Left cardiac atrium (tissue), 4 donors: ENCODE measurements around the gene ACP7. TPM values are rescaled to one million over a fixed set of nuclear protein-coding genes. Genes with fewer than 3 reads are reported as not detected.
"Not testable (repeated sequence)": the region's sequence is repeated elsewhere in the genome, so short reads cannot be mapped to it uniquely, and the experiment has no call there.

Source experiments
- ATAC-seq, 2 donors: fragments of 200-7000 bp; cut with Tn5 transposase; one replicate each; pipeline ENCODE4 v1.9.1; 2020; ENCODE audit warnings: mild to moderate bottlenecking in 2 of 2, moderate library complexity in 2 of 2
- DNase-seq: peaks from one replicate; pipeline ENCODE4 v3.0.0-alpha.2; 2020
- intact Hi-C, 2 donors: fragments of 100-400 bp; cut with DNase I; formaldehyde crosslinking; loops; one replicate each; pipeline versions ENCODE4 v1.14.1 to v1.15.1; 2022 to 2023
- total RNA-seq, 2 donors: library from RNA; stranded (reverse); fragmentation: NEBNext Ultra II Directional; extraction: Animal tissue kit (Norgen Biotek cat#: 25700); gene quantifications; one replicate each; pipeline ENCODE4 v1.2.1, GENCODE V29; 2021
- donor health status: DM: no; HTN: yes; CAD: no.
- donor health status: DM: no; HTN: yes; CAD: no; lungs with severe emphysema.
- donor health status: DM: yes; HTN: yes; CAD: no.
- donor health status: Dilated cardiomyopathy.

Gene ACP7
- total RNA-seq, 2 donors from 2014 or later, result not detected

DNA sequence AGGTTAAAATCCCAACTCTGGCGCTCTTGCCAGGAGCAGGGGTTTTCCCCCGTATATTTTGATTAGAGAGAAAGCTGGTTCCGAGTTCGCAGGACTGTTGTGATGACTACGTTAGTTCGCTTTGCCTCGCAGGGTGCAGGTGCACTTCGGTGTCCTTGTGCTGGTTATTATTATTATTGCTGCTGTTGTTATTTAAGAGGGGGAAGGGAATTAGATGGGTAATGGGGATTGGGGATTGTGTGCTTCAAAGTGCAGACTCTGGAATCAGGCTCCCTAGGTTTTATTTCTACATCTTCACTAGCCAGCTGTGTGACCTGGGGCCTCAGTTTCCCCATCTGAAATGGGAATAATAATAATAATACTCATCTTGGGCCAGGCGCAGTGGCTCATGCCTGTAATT is 15.2 kb downstream of the ACP7 start:
- intact Hi-C loops, result no loop called here
- ATAC-seq (no peak), DNase-seq (no peak)

- intact Hi-C loops, result no loop called here
- ATAC-seq, result no peak
- no peak for DNase-seq
Measured at GRCh38 chr19:39100500-39101166, 16.5 kb downstream of the ACP7 start.

DNA sequence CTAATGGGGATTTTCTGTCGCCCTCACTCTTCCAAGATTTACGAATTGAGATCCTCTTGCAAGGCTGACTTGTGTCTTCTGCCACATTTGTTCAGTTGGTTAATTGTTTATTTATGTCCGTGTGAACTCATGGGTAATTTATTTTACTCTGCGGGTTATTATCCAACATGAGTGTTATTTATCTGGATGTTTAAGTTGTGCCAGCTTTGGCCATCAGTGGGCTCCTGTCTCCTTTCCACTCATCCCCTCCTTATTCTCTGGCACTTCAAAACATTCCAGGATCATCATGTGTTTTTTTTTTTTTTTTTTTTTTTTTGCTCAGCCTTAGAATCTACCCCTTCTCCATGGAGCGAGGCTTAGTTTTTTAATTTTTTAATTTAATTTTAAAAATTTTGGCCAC is 19.0 kb downstream of the ACP7 start:
- no peak for DNase-seq
- no peak for ATAC-seq
- intact Hi-C loops, result no loop called here

GRCh38 chr19:39104186-39104596 is 20.0 kb downstream of the ACP7 start:
- no peak for DNase-seq
- intact Hi-C loops, result no loop called here
- no peak for ATAC-seq

DNA sequence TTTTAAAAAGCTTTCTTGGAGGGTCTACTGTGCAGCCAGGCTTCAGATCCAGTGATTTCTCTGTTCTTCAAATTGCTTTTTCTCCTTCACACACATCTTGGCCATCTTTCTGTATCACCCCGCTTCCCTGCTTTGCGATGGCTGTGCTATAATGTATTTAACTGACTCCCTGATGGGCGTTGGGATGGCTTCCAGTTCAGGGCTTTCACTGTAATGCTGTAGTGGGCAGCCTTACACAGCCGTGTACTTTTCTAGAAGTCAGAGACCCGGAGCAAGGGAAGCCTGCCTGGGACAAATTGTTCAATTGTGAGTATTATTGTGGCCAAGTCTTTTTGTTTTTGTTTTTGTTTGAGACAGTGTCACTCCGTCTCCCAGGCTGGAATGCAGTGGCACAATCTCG is 22.0 kb downstream of the ACP7 start:
- intact Hi-C loops, result no loop called here
- DNase-seq (no peak), ATAC-seq (no peak)

DNA sequence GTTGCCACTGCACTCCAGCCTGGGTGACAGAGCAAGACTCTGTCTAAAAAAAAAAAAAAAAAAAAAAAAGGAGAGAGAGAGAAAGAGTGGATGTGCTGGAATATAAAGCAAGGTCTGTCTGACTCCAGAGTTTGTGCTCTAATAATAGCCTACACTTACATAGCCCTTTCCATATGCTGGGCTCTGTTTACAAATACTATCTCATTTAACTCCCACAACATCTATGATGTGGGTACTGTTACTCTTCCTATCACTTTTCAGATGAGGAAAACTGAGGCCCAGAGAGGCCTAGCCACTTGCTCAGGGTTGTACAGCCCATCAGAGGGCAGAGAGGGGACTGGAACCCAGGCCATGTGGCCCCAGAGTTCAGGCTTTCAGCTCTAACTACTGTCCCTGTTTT is 25.5 kb downstream of the ACP7 start:
- DNase-seq, result no peak
- ATAC-seq, result no peak
- intact Hi-C loops, result loop anchor here in 1 of 2 donors (5.0 kb wide), 1 partner anchor 213 kb away; the partner anchor contains the start of gene LRFN1

GRCh38 chr19:39110263-39110967 is 26.2 kb downstream of the ACP7 start:
- ATAC-seq (peak; percentile 38 to 65), DNase-seq (peak; percentile 57)
- intact Hi-C loops, result loop anchor here in 1 of 2 donors (5.0 kb wide), 1 partner anchor 212 kb away; the partner anchor contains the start of gene LRFN1

- intact Hi-C loops, result loop anchor here in 1 of 2 donors (5.0 kb wide), 1 partner anchor 211 kb away; the partner anchor contains the start of gene LRFN1
- no peak for DNase-seq
- ATAC-seq, result peak in 1 of 2 donors; percentile 23
Measured at GRCh38 chr19:39111593-39112199, 27.5 kb downstream of the ACP7 start.

DNA sequence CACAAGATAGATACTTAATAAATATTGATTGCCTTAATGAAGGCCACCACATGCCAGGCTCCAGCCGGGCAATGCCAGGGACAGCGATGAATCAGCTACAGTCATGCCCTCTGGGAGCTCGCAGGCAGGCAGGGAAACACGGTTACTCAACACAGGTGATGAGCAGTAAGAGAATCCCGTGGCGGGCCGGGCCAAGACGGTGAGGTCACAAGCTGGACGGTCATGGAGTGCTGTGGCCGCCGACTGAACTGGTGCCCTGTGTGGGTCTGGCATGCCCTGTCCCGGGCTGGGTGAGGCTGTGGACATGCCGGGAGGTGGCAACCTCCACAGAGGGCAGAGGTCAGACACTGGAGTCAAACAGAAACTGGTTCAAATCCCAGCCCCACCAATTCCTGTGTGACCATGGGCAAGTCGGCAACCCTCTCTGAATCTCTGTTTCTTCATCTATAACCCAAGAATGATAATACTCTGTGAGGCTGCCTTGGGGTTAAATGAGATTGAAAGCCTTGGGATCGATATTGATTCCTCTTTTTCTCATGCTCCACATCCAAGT is 28.2 kb downstream of the ACP7 start:
- DNase-seq, result peak; percentile 25
- ATAC-seq, result peak in 1 of 2 donors; percentile 85
- intact Hi-C loops, result loop anchor here in 1 of 2 donors (5.0 kb wide), 1 partner anchor 210 kb away; the partner anchor contains the start of gene LRFN1

DNA sequence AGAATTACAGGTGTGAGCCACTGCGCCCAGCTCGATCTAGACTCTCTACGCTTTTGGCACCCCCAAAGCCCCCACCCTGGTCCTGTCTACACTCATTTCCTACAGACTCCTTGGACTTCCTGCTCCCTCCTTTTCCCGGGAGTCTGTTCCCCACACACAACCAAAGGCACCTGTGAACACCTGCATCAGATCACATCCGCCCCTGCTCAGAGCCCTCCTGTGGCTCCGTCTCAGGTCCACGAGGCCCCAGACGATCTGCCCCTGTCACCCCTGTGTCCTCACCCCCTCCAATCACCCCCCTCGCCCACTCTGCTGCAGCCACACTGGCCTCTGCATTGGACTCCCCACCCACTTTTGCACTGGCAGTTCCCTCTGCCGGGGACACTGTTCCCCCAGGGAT is 29.0 kb downstream of the ACP7 start:
- intact Hi-C loops, result loop anchor here in 1 of 2 donors (5.0 kb wide), 1 partner anchor 209 kb away; the partner anchor contains the start of gene LRFN1
- DNase-seq (no peak), ATAC-seq (no peak)

DNA sequence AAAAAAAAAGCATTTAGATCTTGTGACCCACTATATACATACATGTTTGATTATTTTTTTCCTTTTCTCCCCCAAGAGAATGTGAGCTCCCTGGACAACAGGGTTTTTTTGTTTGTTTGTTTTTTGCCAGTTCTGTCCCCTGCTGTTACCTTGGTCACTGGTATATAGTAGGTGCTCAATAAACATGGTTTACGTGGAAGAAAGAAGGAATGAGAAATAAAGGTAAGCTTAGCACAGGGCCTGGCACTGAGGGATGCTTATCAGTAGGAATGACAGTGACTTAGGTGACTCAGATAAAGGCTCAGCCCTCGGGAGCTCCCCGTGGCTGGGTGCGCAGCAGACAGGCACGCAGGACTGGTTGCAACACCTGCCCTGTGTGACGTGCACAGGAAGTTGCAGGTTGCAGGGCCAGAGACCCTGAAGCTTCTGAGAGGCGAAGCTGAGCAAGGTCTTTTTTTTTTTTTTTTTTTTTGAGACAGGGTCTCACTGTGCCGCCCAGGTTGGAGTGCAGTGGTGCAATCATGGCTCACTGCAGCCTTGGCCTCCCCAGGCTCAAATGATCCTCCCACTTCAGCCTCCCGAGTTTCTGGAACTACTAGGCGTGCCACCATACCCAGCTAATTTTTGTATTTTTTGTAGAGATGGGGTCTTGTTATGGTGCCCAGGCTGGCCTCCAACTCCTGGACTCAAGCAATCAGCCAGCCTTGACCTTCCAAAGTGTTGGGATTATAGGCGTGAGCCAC is 31.1 kb downstream of the ACP7 start:
- DNase-seq (no peak), ATAC-seq (no peak)
- intact Hi-C loops, result no loop called here

DNA sequence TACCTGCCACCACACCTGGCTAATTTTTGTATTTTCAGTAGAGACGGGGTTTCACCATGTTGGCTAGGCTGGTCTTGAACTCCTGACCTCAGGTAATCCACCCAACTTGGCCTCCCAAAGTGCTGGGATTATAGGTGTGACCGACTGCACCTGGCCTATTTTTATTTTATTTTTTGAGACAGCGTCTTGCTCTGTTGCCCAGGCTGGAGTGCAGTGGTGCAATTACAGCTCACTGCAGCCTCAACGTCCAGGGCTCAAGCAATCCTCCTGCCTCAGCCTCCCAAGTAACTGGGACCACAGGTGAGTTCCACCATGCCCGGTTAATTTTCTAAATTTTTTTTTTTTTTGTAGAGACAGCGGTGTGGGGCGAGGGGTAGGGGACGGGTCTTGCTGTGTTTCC is 32.9 kb downstream of the ACP7 start:
- intact Hi-C loops, ATAC-seq: not testable (repeated sequence)

DNA sequence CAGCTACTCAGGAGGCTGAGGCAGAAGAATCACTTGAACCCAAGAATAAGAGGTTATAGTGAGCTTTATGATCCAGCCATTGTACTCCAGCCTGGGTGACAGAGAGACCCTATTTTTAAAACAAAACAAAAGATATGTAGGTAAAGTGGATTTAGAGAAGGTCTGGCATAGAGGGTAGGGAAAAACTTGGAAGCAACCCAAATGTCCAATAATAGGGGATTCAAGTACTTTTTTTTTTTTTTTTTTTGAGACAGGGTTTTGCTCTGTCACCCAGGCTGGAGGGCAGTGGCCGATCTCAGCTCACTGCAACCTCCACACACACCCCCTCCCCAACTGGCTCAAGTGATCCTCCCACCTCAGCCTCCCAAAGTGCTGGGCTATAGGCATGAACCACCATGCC is 35.7 kb downstream of the ACP7 start:
- DNase-seq (no peak), ATAC-seq (no peak)
- intact Hi-C loops, result loop anchor here in 1 of 2 donors (2.0 to 5.0 kb wide), 2 partner anchors 67 to 209 kb away; no protein-coding TSS in a partner anchor

More for the DNA sequence above, 32.9 kb downstream of the ACP7 start:
- not testable (repeated sequence) for DNase-seq

DNA sequence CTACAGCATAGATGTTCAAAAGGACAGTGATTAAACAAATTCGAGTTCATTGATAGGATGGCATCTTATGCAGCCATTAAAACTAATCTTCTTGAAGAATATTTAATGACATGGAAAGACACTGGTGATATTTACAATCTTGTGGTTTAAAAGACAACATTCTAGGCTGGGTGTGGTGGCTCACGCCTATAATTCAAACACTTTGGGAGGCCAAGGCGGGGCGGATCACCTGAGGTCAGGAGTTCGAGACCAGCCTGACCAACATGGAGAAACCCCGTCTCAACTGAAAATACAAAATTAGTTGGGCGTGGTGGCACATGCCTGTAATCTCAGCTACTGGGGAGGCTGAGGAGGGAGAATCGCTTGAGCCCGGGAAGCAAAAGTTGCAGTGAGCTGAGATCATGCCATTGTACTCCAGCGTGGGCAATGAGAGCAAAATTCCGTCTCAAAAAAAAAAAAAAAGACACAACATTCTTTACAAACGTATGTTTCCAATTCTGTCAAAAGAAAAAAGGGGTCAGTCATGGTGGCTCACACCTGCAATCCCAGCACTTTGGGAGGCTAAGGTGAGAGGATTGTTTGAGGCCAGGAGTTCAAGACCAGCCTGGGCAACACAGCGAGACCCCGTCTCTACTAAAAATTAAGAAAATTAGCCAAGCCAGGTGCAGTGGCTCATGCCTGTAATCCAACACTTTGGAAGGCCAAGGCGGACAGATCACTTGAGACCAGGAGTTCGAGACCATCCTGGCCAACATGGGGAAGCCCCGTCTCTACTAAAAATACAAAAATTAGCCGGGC is 39.0 kb downstream of the ACP7 start:
- intact Hi-C loops, result loop anchor here (1.0 to 5.0 kb wide), 3 partner anchors 64 to 205 kb away; no protein-coding TSS in a partner anchor
- DNase-seq, result no peak
- ATAC-seq, result no peak

DNA sequence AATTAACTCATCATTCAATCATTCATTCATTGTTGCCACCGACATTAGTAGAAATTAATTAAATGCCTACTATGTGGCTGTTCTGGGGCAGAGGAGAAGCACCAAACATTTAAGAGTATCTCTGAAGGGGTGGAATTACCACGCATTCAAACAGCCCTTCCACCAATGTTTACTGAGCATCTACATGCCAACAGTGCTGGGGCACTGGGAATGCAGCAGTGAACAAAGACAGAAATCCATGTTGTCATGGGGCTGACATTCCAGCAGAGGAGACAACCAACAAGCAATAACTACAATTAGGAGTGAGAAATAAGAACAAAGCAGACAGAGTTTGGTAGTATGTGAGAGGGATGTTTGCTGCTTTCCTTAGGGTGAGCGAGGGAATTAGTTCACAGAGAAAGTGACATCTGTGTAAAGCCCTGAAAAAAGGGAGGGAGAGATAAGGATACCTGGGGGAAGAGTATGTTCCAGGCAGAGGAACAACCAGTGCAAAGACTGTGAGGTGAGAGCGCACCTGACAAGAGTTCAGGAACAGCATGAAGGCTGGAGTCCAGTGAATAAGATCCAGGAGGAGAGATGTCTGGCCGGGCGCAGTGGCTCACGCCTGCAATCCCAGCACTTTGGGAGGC is 40.1 kb downstream of the ACP7 start:
- intact Hi-C loops, result loop anchor here in 1 of 2 donors (5.0 kb wide), 1 partner anchor 63 kb away; no protein-coding TSS in a partner anchor
- ATAC-seq (no peak), DNase-seq (no peak)

DNA sequence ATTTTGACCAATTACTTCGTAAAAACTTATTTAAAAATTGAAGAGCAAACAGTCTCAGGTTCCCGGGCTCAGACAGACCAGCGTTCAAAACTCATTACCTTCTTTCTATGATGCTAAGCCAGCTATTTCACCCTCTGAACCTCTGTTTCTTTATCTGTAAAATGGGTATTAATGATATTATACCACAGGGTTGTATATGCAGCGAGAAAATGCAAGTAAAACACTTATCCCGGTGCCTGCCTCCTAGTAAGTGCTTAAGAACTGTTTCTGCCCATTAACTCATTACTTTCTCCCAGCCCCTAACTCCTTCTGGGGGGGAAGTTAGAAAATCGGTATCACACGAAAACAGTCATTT is 41.0 kb downstream of the ACP7 start:
- intact Hi-C loops, result no loop called here
- no peak for DNase-seq
- no peak for ATAC-seq

DNA sequence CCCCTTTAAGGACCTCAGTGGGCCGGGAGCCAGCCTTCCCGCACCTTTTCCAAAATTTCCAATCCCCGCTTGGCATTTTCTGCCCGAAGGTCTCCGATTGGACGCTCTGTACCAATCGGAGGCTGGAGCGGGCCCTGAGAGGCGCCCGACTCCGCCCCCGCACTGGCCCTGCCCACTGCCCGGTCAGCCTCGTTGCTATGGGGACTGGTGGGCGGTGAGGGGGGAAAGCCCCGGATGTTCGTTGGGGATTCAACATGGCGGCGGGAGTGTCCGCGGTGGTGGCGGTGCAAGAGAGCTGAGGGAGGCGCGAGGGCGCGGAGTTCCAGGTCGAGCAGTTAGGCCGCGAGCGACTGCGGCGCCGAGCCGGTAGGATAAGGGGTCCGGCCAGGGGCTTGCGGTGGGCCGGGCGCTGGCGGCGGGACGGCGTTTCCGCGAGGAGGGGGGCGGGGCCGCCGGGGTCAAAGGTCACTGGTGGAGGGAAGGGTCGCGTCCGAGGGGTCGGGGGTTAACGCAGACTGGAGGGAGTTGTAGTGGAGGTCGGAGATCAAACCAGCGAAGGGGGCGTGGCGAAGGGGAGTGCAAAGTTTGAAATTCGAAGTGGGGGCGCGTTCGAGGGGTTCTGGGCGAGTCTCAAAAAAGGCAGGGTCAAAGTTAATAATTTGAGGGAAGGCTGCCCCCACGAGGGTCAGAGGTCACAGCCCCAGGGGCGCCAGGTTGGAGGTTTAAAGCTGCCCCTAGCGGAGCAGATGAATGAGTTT is 41.6 kb downstream of the ACP7 start, which contains the start of gene PAK4:
TSS of gene PAK4 (plus strand) at position 233 of the 758 bp plus-strand sequence. CDS start 43,768 bp downstream, outside the sequence.
- peak; percentile 99 to 100 for ATAC-seq

More for the DNA sequence above, 41.6 kb downstream of the ACP7 start, which contains the start of gene PAK4:
- intact Hi-C loops, result no loop called here
- DNase-seq, result peak; percentile 98
